Hematopoietic multipotent progenitor cell treated with erythropoietin and hydrocortisone succinate and interleukin-3 and kit ligand, for 6 days (in vitro differentiated cells): ENCODE measurements around the gene RAB42.
"Not testable (repeated sequence)": the region's sequence is repeated elsewhere in the genome, so short reads cannot be mapped to it uniquely, and the experiment has no call there.

Experiments used
- DNase-seq: peaks from one replicate; pipeline ENCODE4 v3.0.0-alpha.2; 2015

The RAB42 gene

DNA sequence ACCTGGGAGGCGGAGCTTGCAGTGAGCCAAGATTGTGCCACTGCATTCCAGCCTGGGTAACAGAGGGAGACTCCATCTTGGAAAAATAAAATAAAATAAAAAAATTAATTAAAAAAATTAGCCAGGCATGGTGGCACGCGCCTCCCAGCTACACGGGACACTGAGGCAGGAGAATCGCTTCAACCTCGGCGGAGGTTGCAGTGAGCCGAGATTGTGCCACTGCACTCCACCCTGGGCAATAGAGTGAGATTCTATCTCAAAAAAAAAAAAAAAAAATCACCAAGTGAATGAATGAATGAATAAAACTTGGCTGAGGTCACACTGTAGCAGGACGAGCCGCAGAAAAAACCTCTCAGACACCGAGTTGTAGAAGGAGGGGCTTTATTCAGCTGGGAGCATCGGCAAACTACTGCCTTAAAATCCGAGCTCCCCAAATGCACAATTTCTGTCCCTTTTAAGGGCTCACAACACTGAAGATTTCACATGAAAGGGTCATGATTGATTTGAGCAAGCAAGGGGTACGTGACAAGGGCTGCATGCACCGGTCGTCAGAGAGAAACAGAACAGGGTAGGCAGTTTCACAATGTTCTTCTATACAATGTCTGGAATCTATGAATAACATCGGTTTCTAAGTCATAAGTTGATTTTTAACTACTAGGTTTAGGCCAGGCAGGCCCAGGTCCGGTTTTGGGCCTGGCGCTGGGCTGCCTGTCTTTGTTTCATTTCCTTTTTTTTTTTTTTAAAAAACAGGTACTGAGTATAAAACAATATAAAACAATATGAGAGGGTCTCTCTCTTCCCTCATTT is 5.3 kb upstream of the RAB42 start:
- DNase-seq = not testable (repeated sequence)

DNA sequence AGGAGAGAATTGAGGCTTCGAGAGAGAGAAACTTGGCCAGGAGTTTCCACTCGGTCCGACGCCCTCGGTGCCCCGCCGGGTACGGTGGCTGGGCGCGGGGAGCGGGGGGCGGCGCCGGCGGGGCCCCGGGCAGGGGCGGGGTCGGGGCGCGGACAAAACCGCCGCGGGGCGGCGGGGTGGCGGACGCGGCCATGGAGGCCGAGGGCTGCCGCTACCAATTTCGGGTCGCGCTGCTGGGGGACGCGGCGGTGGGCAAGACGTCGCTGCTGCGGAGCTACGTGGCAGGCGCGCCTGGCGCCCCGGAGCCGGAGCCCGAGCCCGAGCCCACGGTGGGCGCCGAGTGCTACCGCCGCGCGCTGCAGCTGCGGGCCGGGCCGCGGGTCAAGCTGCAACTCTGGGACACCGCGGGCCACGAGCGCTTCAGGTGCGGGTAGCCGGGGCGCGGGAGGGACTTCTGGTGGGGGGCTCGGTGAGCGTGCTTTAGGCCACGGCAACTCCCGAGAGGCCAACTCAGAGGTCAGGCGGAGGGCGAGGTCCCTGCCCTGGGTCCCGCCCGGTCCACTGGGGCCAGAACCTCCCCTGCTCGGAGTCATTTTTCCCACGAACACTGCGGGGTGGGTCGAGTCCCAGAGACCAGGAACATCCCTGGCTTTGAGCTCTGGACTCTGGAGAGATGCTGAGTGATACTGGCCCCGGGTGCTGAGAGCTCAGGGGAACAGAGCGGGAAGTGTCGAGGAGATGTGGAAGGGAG is 431 bp downstream of the RAB42 start:
- DNase-seq = no peak

GRCh38 chr1:28593988-28594356 is 1.9 kb downstream of the RAB42 start:
- DNase-seq = not testable (repeated sequence)

DNA sequence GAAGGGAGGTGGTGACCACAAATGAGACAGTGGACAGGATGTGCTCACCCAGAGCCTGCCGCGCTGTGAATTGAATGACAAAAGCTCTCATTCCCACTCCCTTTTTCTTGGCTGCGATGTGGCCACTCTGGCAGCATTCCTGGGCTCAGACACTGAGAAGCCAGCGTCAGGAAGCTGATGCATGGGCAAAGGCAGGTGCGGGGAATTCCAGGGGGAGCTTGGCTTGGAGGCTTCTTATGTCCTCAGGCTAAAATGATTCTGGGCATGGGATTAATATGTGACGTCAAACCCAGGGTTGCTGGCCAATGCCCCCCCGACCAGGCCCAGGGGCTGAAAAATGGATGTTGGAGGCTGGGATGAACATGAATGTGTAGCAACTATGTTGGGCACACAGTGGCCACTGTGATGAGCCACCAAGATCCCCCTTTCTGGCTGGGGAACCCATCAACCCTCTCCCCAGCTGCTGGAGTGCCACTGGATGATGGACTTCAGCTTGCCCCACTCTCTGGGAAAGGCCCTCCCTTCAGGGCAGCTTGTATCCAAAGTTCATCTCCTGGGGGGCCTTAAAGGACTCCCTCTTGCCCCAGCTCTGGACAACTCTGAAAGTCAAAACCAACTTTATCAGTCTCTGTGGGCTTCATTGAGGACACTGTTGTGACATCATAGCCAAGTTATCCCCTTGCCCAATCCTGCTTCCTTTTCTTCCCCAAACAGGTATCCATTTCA is 2.8 kb downstream of the RAB42 start:
- not testable (repeated sequence) for DNase-seq

DNA sequence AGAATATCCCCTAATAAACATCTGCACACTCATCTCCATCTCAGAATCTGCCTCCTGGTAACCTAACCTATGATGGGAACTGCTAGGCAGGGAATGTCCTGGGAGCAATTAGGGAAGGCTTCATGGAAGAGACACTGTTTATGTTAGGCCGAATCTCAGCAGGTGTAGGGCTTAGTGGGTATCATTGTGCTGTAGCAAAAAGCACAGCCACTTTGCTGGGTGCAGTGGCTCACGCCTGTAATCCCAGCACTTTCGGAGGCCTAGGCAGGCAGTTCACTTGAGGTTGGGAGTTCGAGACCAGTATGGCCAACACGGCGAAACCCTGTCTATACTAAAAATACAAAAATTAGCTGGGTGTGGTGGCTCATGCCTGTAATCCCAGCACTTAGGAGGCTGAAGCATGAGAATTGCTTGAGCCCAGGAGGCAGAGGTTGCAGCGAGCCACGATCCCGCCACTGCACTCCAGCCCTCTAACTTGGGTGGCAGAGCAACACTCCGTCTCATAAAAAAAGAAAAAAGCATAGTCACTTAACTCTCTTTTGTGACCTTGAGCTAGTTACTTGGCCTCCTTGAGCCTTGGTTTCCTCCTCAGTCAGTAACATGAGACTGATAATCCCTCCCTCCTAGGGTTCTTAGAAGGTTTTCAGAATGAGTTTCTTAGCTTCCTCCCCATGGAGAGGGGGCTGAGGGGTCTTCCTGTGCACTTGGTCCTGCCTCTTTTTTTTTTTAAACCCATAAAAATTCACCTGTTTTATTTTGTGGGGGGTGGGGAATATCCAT is 3.5 kb downstream of the RAB42 start:
- DNase-seq = no peak

DNA sequence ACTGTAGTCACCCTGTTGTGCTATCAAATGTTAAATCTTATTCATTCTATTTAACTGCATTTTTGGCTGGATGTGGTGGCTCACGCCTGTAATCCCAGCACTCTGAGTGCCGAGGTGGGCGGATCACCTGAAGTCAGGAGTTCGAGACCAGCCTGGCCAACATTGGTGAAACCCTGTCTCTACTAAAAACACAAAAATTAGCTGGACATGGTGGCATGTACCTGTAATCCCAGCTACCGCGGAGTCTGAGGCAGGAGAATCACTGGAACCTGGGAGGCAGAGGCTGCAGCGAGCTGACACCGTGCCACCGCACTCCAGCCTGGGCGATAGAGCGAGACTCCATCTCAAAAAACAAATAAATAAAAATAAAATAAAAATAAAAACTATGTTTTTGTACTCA is 4.2 kb downstream of the RAB42 start:
- DNase-seq = not testable (repeated sequence)

- DNase-seq = no peak
These were observed 9.6 kb downstream of the RAB42 start for GRCh38 chr1:28601696-28602095.

GRCh38 chr1:28602536-28603439 is 10.7 kb downstream of the RAB42 start:
- peak; percentile 81 for DNase-seq

DNA sequence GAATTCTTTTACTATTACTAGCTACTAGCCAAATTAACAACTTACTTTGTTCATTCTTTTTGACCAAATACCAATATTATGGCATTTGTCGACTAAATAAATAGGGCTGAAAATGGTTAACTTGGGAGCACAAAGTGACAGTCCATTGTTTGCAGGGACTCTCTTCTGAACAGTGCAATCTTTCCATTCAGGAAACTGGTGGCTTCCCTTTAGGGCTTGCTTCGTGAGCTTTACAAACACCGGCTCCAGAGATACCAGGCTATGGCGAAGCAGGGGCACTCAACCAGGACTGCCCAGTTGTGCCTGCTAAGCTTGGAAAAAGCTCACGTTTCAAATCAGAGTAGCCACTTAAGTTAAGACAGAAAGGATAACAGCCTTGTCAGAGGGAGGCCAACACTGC is 12.3 kb downstream of the RAB42 start:
- DNase-seq = no peak

DNA sequence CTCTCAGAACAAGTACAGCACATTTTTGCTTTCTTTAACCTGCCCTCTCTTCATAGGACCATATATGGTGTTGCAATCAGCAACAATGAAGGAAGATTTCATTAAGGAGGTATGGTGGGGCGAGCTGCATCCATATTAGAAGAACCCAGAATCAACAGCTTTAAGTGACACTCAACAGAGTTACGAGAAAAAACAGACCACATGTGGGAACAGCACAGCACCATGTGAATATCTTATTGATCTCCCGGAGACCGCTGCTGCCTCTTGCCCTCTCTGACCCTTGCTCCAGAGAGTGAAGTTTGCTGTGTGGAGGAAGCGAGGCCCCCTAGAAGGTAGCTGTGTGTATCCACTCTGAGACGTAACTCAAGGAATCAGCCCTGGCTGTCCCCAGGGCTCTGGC is 12.9 kb downstream of the RAB42 start:
- DNase-seq = no peak

- DNase-seq = no peak
These were observed 14.7 kb downstream of the RAB42 start for GRCh38 chr1:28606771-28607170.

DNA sequence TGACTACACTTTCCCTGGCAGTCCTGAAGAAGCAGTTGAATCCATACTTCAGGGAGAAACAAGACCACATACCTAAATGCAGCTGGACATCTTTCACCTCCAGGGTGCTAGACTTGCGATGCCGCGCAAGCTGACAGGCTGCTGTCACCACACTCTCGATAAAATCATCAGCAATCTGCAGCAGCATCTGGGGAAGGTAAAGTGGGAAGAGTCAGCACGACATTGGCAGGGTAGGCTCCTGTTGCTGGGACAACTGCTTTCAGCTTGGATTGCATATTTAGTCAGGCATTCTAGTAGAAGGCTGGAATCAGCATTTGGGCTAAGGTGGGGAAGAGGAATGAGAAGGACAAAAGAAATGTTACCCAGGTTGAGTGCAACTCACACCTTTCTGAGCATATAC is 21.1 kb downstream of the RAB42 start:
- no peak for DNase-seq

DNA sequence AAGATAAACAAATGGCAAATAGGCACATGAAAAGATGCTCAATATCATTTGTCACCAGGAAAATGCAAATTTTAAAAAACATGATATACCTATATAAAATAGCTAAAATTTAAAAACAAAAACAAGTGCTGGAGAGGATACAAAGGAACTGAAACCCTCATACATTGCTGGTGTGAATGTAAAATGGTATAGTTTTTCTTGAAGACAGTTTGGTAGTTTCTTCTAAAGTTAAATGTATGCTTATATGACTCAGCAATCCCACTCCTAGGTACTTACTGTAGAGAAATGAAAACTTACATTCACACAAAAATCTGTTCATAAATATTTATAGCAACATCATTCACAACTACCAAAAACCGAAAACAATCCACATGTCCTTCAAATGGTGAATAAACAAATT is 39.6 kb downstream of the RAB42 start:
- no peak for DNase-seq

GRCh38 chr1:28632560-28632959 is 40.5 kb downstream of the RAB42 start:
- DNase-seq = no peak

DNA sequence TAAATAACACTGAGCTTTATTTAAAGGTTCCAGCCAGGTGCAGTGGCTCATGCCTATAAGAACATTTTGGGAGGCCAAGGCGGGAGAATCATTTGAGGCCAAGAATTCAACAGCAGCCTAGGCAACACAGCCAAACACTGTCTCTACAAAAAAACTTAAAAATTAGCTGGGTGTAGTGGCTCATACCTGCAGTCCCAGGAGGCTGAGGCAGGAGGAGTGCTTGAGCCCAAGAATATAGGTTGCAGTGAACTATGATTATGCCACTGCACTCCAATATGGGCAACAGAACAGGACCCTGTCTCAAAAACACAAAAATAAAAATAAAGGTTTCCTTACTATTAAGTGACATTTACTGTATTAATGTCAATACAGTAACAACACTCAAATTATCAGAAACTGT is 48.7 kb downstream of the RAB42 start:
- DNase-seq = peak; percentile 75

GRCh38 chr1:28642056-28642846 is 50.2 kb downstream of the RAB42 start:
- peak; percentile 59 for DNase-seq

GRCh38 chr1:28642847-28643635 is 51.0 kb downstream of the RAB42 start, which contains the start of gene TAF12:
TSS of gene TAF12 (minus strand) at chr1:28643067. CDS start at chr1:28622081, 20,986 bp downstream.
- peak; percentile 96 for DNase-seq

DNA sequence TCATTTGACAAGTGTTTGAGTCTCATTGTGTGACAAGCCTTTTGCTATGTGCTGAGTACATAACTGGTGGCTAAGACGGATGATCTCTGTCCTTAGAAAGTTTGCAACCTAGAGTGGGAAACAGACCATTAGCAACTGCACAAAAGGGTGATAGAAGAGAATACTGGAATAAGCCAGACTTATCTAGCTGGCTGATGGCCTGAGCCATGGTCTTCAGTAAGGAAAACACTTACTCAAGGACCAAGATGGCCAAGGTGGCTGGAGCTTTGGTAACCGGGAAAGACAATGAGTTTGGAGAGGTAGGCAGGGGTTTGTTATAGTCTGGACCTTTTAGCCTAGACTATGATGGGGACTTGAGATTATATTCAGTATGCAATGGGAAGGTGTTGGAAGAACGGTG is 52.4 kb downstream of the RAB42 start:
- DNase-seq = no peak
